K562 (cell line): ENCODE results near the gene ATP9B. TPM values are rescaled to one million over a fixed set of nuclear protein-coding genes. Genes with fewer than 3 reads are reported as not detected.

Experiments
- ELF1 ChIP-seq: fragments of 200-800 bp; sonication (Bioruptor generic); IDR thresholded peaks from 2 replicates; pipeline ENCODE4 v1.6.1; 2016; ENCODE audit warnings: missing genetic modification characterization, missing compliant biosample characterization
- MAFG ChIP-seq: fragments of 450-650 bp; conservative IDR thresholded peaks from 2 replicates; pipeline ENCODE4 v1.6.1; 2016; ENCODE audit warnings: missing genetic modification characterization, missing compliant biosample characterization
- MEIS2 ChIP-seq: fragments of 450-650 bp; IDR thresholded peaks from 2 replicates; pipeline ENCODE4 v1.6.1; 2014; ENCODE audit warnings: mild to moderate bottlenecking; ENCODE audit not compliant: partially characterized antibody
- NR1H2 ChIP-seq: sonication (generic); formaldehyde crosslinking; IDR thresholded peaks from 2 replicates; pipeline ENCODE4 v1.4.0; 2020; ENCODE audit warnings: mild to moderate bottlenecking, missing genetic modification reagents
- POLR2H ChIP-seq: IDR thresholded peaks from 2 replicates; pipeline ENCODE4 v1.6.1; 2016; ENCODE audit warnings: missing genetic modification characterization, low read depth, mild to moderate bottlenecking, control low read depth, missing compliant biosample characterization, moderate library complexity
- SMARCB1 ChIP-seq: IDR thresholded peaks from 2 replicates; pipeline ENCODE4 v1.6.1; 2011; ENCODE audit warnings: improper control_type of control experiment, low read depth; ENCODE audit not compliant: insufficient read length
- TAL1 ChIP-seq: fragments of 450-650 bp; IDR thresholded peaks from 2 replicates; pipeline ENCODE4 v1.6.1; 2016; ENCODE audit warnings: mild to moderate bottlenecking
- TCF3 ChIP-seq: sonication (generic); formaldehyde crosslinking; IDR thresholded peaks from 2 replicates; pipeline ENCODE4 v1.4.0; 2020; ENCODE audit warnings: mild to moderate bottlenecking, missing genetic modification reagents
- TOE1 ChIP-seq, 2 experiments: fragments of 450-650 bp in 1 of 2; sonication (generic) in 1 of 2; formaldehyde crosslinking in 1 of 2; IDR thresholded peaks; 2 replicates each; pipeline versions ENCODE4 v1.7.1 to v1.8.0; 2016 to 2022; ENCODE audit warnings: borderline replicate concordance in 2 of 2, mild to moderate bottlenecking in 2 of 2, antibody characterized with exemption in 1 of 2, inconsistent platforms in 1 of 2, low read depth in 1 of 2, missing genetic modification reagents in 1 of 2, moderate library complexity in 1 of 2
- ZKSCAN1 ChIP-seq: fragments of 150-350 bp; IDR thresholded peaks from 2 replicates; pipeline ENCODE4 v1.6.1; 2016; ENCODE audit warnings: low read depth, low read length
- ZNF347 ChIP-seq: fragments of 450-650 bp; formaldehyde crosslinking; IDR thresholded peaks from 2 replicates; pipeline ENCODE4 v1.4.0; 2020; ENCODE audit warnings: low read depth, mild to moderate bottlenecking, moderate library complexity
- ZNF583 ChIP-seq: fragments of 250-450 bp; sonication (Bioruptor Pico); IDR thresholded peaks from 2 replicates; pipeline ENCODE4 v1.4.0; 2020
- ZNF589 ChIP-seq: fragments of 200-800 bp; sonication (Bioruptor generic); IDR thresholded peaks from 2 replicates; pipeline ENCODE4 v1.6.1; 2016; ENCODE audit warnings: low read depth, missing genetic modification characterization, missing compliant biosample characterization
- polyA plus RNA-seq, 8 experiments: library from polyadenylated mRNA; depleted of rRNA in 4 of 8; stranded (reverse) in 5 of 8; unstranded in 3 of 8; fragments of >200 nt; fragmentation: Nextera tagmentation in 2 of 8; fragmentation: Illumina TruSeq in 1 of 8; extraction: Ambion mirVana in 2 of 8; extraction: Trizol in 1 of 8; gene quantifications; 2 replicates each; pipeline versions ENCODE4 v1.2.1 to v1.2.3, GENCODE V29; 2011 to 2014; ENCODE audit warnings: inconsistent platforms in 1 of 8, missing spikeins in 1 of 8
- total RNA-seq, 7 experiments: library from RNA; depleted of rRNA in 6 of 7; stranded (reverse); fragments of >200 nt in 6 of 7; fragmentation: Illumina TruSeq in 2 of 7; extraction: Trizol in 2 of 7; gene quantifications; 2 replicates each; pipeline versions ENCODE4 v1.2.1 to v1.2.3, GENCODE V29; 2011 to 2021; ENCODE audit warnings: low replicate concordance in 1 of 7
- TF ChIP-seq, protein P1 (sequence below), 2 experiments: IDR thresholded peaks in 1 of 2; conservative IDR thresholded peaks in 1 of 2; 2 replicates each; pipeline ENCODE4 v1.6.1; 2016; ENCODE audit warnings: low read depth in 2 of 2, mild to moderate bottlenecking in 1 of 2, missing compliant biosample characterization in 1 of 2, missing genetic modification characterization in 1 of 2, moderate library complexity in 1 of 2
- TF ChIP-seq, protein P2 (sequence below), 3 experiments: IDR thresholded peaks in 2 of 3; conservative IDR thresholded peaks in 1 of 3; 2 replicates each; pipeline ENCODE4 v1.5.1; 2011 to 2012; ENCODE audit warnings: low read length in 3 of 3, mild to moderate bottlenecking in 3 of 3, control low read depth in 2 of 3, improper control_type of control experiment in 1 of 3, inconsistent platforms in 1 of 3, low read depth in 1 of 3, mixed read lengths in 1 of 3, moderate library complexity in 1 of 3; ENCODE audit not compliant: insufficient read depth in 2 of 3
- TF ChIP-seq, protein P3 (sequence below): fragments of 200-800 bp; sonication (Bioruptor generic); IDR thresholded peaks from 2 replicates; pipeline ENCODE4 v1.6.1; 2017; ENCODE audit warnings: missing genetic modification characterization, missing compliant biosample characterization
- TF ChIP-seq, protein P4 (sequence below), 2 experiments: fragments of 450-650 bp in 1 of 2; sonication (generic) in 1 of 2; formaldehyde crosslinking in 1 of 2; IDR thresholded peaks in 1 of 2; conservative IDR thresholded peaks in 1 of 2; 2 replicates each; pipeline versions ENCODE4 v1.6.1 to v1.8.1; 2016 to 2023; ENCODE audit warnings: mild to moderate bottlenecking in 2 of 2, moderate library complexity in 2 of 2, inconsistent platforms in 1 of 2, missing genetic modification reagents in 1 of 2
- TF ChIP-seq, protein P5 (sequence below): fragments of 450-650 bp; IDR thresholded peaks from 2 replicates; pipeline ENCODE4 v1.6.1; 2016

ATP9B gene
- total and polyA plus RNA-seq, 9 of the 15 experiments (the other 6 are each of a cell fraction or from before 2014, with no cell fraction given): 0.66 to 13.2 (median 7.9) TPM

DNA sequence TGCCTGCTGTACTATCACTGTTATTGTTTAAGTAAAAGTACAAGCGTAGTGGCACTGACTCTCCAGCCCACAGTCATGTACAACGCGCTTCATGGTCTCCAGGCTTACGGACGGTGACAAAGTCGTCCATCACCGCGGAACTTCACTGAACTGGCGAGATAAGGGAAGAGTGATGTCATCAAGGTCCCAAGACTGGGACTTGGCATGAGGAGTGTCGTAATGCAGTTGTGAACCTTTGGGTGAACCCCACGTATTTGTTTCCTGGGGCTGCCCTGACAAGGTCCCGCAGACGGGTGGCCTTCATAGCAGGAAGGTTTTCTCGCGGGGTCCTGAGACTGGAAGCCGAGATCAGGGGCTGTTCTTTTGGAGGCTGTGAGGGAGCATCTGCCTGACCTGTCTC is 343.8 kb downstream of the ATP9B start (continued):
- TF ChIP-seq, protein P1, sequence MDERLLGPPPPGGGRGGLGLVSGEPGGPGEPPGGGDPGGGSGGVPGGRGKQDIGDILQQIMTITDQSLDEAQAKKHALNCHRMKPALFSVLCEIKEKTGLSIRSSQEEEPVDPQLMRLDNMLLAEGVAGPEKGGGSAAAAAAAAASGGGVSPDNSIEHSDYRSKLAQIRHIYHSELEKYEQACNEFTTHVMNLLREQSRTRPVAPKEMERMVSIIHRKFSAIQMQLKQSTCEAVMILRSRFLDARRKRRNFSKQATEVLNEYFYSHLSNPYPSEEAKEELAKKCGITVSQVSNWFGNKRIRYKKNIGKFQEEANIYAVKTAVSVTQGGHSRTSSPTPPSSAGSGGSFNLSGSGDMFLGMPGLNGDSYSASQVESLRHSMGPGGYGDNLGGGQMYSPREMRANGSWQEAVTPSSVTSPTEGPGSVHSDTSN (CRISPR knock-in tag; IDR thresholded peaks at IDR 0.05; ENCODE audit: low read depth): no peak
- TF ChIP-seq, protein P1 (tag; conservative IDR thresholded peaks at IDR 0.05; ENCODE audit: low read depth): peak; percentile 87
- TF ChIP-seq, protein P2, sequence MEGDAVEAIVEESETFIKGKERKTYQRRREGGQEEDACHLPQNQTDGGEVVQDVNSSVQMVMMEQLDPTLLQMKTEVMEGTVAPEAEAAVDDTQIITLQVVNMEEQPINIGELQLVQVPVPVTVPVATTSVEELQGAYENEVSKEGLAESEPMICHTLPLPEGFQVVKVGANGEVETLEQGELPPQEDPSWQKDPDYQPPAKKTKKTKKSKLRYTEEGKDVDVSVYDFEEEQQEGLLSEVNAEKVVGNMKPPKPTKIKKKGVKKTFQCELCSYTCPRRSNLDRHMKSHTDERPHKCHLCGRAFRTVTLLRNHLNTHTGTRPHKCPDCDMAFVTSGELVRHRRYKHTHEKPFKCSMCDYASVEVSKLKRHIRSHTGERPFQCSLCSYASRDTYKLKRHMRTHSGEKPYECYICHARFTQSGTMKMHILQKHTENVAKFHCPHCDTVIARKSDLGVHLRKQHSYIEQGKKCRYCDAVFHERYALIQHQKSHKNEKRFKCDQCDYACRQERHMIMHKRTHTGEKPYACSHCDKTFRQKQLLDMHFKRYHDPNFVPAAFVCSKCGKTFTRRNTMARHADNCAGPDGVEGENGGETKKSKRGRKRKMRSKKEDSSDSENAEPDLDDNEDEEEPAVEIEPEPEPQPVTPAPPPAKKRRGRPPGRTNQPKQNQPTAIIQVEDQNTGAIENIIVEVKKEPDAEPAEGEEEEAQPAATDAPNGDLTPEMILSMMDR (IDR thresholded peaks at IDR 0.05 in 2 of 3, conservative IDR thresholded peaks at IDR 0.05 in 1 of 3; ENCODE audit: insufficient read depth in 2 of 3, low read depth in 1 of 3, low read length in 3 of 3): no peak
- no peak for TF ChIP-seq ZNF347
- TF ChIP-seq SMARCB1: no peak
- TF ChIP-seq, protein P3, sequence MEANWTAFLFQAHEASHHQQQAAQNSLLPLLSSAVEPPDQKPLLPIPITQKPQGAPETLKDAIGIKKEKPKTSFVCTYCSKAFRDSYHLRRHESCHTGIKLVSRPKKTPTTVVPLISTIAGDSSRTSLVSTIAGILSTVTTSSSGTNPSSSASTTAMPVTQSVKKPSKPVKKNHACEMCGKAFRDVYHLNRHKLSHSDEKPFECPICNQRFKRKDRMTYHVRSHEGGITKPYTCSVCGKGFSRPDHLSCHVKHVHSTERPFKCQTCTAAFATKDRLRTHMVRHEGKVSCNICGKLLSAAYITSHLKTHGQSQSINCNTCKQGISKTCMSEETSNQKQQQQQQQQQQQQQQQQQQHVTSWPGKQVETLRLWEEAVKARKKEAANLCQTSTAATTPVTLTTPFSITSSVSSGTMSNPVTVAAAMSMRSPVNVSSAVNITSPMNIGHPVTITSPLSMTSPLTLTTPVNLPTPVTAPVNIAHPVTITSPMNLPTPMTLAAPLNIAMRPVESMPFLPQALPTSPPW (CRISPR knock-in tag): peak; percentile 15; the same call in 1 of the 2 replicates
- 0 out of 2 replicates have a peak, but pooled peaks have one; percentile 25 for TF ChIP-seq TOE1 (IDR thresholded peaks at IDR 0.05; ENCODE audit: borderline replicate concordance)
- TF ChIP-seq TOE1 (CRISPR knock-in tag; IDR thresholded peaks at IDR 0.05; ENCODE audit: borderline replicate concordance, low read depth): no peak
- TF ChIP-seq NR1H2: no peak
- peak; percentile 63 for TF ChIP-seq TCF3 (CRISPR knock-in tag)
- no peak for TF ChIP-seq ZNF589 (CRISPR knock-in tag)
- no peak for TF ChIP-seq ZKSCAN1
- no peak for TF ChIP-seq ELF1
- TF ChIP-seq, protein P4, sequence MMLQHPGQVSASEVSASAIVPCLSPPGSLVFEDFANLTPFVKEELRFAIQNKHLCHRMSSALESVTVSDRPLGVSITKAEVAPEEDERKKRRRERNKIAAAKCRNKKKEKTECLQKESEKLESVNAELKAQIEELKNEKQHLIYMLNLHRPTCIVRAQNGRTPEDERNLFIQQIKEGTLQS (IDR thresholded peaks at IDR 0.05): peak; percentile 96
- TF ChIP-seq, protein P4 (CRISPR knock-in tag; conservative IDR thresholded peaks at IDR 0.05): no peak; the same call in 1 of the 2 replicates
- TF ChIP-seq TAL1: peak; percentile 20; the same call in 1 of the 2 replicates
- no peak for TF ChIP-seq POLR2H (tag)
- TF ChIP-seq MEIS2: peak; percentile 95
- no peak for TF ChIP-seq MAFG (tag)
- TF ChIP-seq, protein P5, sequence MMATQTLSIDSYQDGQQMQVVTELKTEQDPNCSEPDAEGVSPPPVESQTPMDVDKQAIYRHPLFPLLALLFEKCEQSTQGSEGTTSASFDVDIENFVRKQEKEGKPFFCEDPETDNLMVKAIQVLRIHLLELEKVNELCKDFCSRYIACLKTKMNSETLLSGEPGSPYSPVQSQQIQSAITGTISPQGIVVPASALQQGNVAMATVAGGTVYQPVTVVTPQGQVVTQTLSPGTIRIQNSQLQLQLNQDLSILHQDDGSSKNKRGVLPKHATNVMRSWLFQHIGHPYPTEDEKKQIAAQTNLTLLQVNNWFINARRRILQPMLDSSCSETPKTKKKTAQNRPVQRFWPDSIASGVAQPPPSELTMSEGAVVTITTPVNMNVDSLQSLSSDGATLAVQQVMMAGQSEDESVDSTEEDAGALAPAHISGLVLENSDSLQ: peak; percentile 80
- TF ChIP-seq ZNF583 (CRISPR knock-in tag): no peak
